BJ (cell line): Measurements from ENCODE around the gene OSBPL5. TPM values are rescaled to one million over a fixed set of nuclear protein-coding genes. Genes with fewer than 3 reads are reported as not detected.
A peak's percentile ranks its signal among the peaks of the same experiment; 100 is the strongest.

Experiments used
- CTCF ChIA-PET: fragments of 350-600 bp; formaldehyde crosslinking; extraction: SDS; loops from one replicate; lab custom pipeline; 2021; ENCODE audit warnings: antibody characterized with exemption, inconsistent platforms; lab: Yijun Ruan, JAX
- POLR2A ChIA-PET: fragments of 300-600 bp; sonication (Branson Sonifier 250); formaldehyde crosslinking; extraction: SDS; loops from one replicate; lab custom pipeline; 2021; ENCODE audit warnings: antibody characterized with exemption; lab: Charles Lee
- DNase-seq: peaks from one replicate; pipeline ENCODE4 v3.0.0-alpha.2; 2011; ENCODE audit warnings: low read depth
- H3K27me3 ChIP-seq: 2 replicates; pipeline ENCODE4 v1.6.0; 2011; ENCODE audit warnings: low read length; ENCODE audit not compliant: control insufficient read depth, insufficient read depth
- H3K36me3 ChIP-seq: 2 replicates; pipeline ENCODE4 v1.5.1; 2011; ENCODE audit warnings: low read length; ENCODE audit not compliant: control insufficient read depth, insufficient read depth
- H3K4me3 ChIP-seq: 2 replicates; pipeline ENCODE4 v1.5.1; 2011; ENCODE audit warnings: low read depth, mild to moderate bottlenecking, control low read depth, low read length
- polyA plus RNA-seq: library from polyadenylated mRNA; depleted of rRNA; stranded (reverse); fragments of >200 nt; gene quantifications from 2 replicates; pipeline ENCODE4 v1.2.3, GENCODE V29; 2011
- TF ChIP-seq, protein P1 (sequence below): IDR thresholded peaks from 2 replicates; pipeline ENCODE4 v1.5.1; 2011; ENCODE audit warnings: low read depth, mild to moderate bottlenecking, control low read depth, inconsistent platforms, low read length, moderate library complexity; ENCODE audit not compliant: insufficient read depth

Gene OSBPL5
- polyA plus RNA-seq, 1 experiment, result 20.8 TPM

DNA sequence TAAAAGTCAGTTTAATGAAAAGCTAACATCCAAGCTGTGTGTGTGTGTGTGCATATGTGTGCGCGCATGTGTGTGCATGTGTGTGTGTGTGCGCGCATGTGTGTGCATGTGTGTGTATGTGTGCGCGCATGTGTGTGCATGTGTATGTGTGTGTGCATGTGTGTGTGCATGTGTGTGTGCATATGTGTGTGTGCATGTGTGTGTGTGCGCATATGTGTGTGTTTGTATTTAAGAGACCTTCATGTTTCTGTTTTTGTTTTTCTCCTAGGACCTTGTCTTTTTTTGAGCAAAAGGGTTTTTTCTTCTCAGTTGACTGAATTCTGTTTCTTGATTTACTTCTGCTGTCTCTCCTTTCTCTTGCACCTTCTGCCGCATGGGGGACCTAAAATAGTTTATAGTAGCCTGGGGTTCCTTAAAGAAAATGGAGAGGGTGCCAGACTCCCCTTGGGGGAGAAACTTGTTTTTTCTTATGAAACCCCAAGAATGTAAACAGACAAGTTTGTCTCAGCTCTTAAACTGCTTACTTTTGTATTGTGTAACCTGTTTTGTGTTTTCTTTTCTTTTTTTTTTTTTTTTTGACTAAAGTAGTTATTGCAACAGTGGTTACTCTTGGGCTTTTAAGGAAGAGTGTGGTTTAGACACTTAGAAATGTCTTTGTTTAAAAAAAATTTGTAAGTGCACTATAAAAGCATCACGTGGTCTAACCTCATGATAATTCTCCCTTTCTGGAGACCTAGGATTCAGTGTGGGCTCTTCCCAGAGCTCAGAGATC is 53.0 kb downstream of the OSBPL5 start:
- ChIA-PET CTCF (interaction anchor here (0.7 to 3.7 kb wide), 5 partner anchors 12 to 113 kb away, joined by 3 to 21 read pairs (median 4); no protein-coding TSS in a partner anchor), POLR2A (interaction anchor here (0.6 kb wide), 1 partner anchor 57 kb away, joined by 5 read pairs; no protein-coding TSS in a partner anchor)
- TF ChIP-seq, protein P1, sequence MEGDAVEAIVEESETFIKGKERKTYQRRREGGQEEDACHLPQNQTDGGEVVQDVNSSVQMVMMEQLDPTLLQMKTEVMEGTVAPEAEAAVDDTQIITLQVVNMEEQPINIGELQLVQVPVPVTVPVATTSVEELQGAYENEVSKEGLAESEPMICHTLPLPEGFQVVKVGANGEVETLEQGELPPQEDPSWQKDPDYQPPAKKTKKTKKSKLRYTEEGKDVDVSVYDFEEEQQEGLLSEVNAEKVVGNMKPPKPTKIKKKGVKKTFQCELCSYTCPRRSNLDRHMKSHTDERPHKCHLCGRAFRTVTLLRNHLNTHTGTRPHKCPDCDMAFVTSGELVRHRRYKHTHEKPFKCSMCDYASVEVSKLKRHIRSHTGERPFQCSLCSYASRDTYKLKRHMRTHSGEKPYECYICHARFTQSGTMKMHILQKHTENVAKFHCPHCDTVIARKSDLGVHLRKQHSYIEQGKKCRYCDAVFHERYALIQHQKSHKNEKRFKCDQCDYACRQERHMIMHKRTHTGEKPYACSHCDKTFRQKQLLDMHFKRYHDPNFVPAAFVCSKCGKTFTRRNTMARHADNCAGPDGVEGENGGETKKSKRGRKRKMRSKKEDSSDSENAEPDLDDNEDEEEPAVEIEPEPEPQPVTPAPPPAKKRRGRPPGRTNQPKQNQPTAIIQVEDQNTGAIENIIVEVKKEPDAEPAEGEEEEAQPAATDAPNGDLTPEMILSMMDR, result peak; percentile 23; the same call in 1 of the 2 replicates
- Histone ChIP-seq H3K27me3 (no peaks in the 10 kb centered on the region), H3K4me3 (no peak overlapping the region), H3K36me3 (peaks cover 7% of the 10 kb centered on the region; the same call in 1 of the 2 replicates)
- DNase-seq, result peak; percentile 65

DNA sequence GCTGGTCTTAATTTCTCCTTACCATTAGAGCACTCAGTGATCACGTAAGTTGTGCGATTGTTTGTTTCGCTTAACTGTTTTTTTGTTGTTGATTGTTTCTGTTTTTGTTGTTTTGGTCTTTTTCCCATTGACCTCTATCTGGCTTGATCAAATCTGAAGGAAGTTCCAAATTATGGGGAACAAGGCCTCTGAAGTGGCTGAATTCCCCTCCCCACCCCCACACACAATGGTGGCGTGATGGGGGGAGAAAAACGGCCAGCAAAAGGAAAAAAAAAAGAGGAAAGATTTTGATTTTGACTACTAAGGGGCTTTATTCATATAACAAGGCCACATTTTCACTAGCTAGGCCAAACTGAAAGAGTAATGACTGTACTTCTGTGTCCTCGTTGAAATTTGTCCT is 53.6 kb downstream of the OSBPL5 start:
- Histone ChIP-seq H3K36me3 (peaks cover 13% of the 10 kb centered on the region), H3K4me3 (no peak overlapping the region), H3K27me3 (no peaks in the 10 kb centered on the region)
- POLR2A ChIA-PET, result no interaction called here
- DNase-seq, result no peak
- TF ChIP-seq, protein P1, result no peak
- CTCF ChIA-PET, result interaction anchor here (0.7 to 3.7 kb wide), 6 partner anchors 12 to 114 kb away, joined by 3 to 21 read pairs (median 4); no protein-coding TSS in a partner anchor

DNA sequence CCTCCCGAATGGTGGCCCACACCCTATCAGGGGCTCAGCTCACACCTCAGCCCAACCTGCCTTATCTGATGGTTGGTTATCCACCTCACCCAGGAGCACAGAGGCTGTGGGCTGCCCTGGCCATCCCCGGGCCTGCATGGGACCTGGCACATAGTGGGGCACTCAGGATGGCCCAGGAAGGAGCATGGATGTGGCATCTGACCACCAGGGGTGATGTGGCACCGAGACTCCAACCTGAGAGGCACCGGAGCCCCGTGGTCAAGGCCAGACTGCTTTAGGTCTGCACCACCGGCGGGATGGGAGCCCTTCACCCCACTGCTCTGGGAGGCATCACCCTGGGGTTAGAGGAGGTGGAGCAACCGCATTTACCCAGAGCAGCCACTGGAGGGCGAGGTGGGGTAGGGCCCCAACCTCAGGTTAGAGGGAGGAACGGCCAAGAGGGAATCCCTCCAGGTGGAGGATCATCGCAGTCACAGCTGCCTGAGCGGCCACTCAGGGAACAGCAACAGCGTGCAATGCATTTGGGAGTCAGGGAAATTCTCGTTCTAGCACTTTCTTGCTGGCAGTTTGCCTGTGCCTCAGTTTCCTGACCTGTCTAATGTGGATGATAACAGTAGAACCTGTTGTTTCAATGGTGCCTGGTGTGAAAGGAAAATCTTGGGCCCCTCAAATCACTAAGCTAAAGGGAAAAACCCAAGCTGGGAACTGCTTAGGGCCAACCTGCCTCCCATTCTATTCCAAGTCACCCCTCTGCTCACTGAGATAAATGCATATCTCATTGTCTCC is 55.0 kb downstream of the OSBPL5 start:
- no peaks in the 10 kb centered on the region for H3K27me3 ChIP-seq
- peaks cover 16% of the 10 kb centered on the region for H3K36me3 ChIP-seq
- no peak overlapping the region for H3K4me3 ChIP-seq
- no peak for DNase-seq
- ChIA-PET POLR2A (no interaction called here), CTCF (interaction anchor here (0.6 to 3.7 kb wide), 5 partner anchors 15 to 113 kb away, joined by 3 to 21 read pairs (median 4); no protein-coding TSS in a partner anchor)
- TF ChIP-seq, protein P1, result peak; percentile 75

DNA sequence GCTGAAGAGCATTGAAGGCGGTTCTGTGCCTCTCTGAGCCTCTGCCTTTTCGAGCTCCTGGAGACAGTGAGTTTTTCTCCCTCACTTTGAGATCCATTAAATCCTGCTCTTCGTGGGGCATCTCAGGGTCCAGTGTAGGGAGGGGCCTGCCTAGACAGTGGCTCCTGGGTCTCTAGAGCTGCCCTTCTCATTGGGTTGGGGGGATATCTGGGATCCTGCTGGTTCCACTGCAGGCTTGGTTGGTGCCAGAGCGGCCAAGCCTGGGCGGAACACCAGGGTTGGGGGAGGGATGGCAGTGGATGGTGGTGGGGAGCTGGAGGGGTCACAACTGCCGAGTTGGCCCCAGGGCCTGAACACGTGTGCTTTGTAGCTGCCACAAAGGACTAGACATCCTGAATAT is 55.7 kb downstream of the OSBPL5 start:
- H3K4me3 ChIP-seq, result no peak overlapping the region
- no peaks in the 10 kb centered on the region for H3K27me3 ChIP-seq
- CTCF ChIA-PET, result interaction anchor here (0.5 to 3.7 kb wide), 5 partner anchors 14 to 87 kb away, joined by 3 to 21 read pairs (median 3); no protein-coding TSS in a partner anchor
- no peak for DNase-seq
- TF ChIP-seq, protein P1, result no peak
- POLR2A ChIA-PET, result no interaction called here
- peaks cover 16% of the 10 kb centered on the region for H3K36me3 ChIP-seq
